ENCODE measurements around the gene TNIK. TPM values are rescaled to one million over a fixed set of nuclear protein-coding genes. Genes with fewer than 3 reads are reported as not detected.

Gene TNIK
- polyA plus RNA-seq, 1 donor = 32.3 TPM

DNA sequence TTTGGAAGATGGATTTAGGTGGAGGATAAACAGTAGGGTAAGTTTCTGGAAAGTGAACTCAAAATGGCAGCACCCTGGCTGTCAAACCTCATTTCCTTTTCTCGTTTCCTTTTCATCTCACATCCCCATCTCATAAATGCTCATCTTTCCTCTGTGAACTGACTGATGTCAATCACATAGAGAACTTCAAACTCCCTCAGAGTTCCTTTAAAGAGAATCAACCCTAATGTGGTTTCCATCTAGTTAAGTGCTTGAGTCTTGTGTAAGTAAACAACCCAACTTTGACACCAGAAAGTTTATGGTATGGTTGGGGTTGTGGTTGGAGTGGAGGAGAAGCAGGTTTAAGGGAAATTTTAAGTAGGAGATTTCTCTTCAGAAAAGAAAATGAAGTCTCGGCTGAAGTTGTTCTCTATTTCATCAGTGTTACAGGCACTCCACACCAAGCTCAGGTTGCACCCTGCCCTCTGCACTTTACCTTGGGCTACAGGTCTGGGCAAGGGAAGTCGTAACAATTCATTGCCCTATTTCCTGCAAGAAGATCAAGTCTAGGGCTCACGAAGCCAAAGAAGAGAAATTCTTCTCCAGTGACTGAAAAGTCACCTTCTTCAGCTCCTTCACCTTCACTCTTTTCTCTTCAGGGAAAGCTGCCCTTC, 34.4 kb upstream of the TNIK start:
- WGBS (ENCODE audit: insufficient coverage, low lambda C conversion rate) = 88% methylated on average over 1 of the region's 4 CpGs
- Histone ChIP-seq H3K9me3 (ENCODE audit: control insufficient read depth, low read depth, low read length) (no peaks in the 10 kb centered on the region), H3K4me1 (ENCODE audit: control insufficient read depth, insufficient read depth, low read length) (no peaks in the 10 kb centered on the region), H3K4me3 (ENCODE audit: low read length) (no peak overlapping the region), H3K27me3 (ENCODE audit: control insufficient read depth, insufficient read depth, low read length) (no peaks in the 10 kb centered on the region), H3K27ac (ENCODE audit: low read length) (no peak overlapping the region), H3K36me3 (ENCODE audit: control insufficient read depth, insufficient read depth, low read length) (no peaks in the 10 kb centered on the region)
- peak; percentile 14 to 48 for DNase-seq

DNA sequence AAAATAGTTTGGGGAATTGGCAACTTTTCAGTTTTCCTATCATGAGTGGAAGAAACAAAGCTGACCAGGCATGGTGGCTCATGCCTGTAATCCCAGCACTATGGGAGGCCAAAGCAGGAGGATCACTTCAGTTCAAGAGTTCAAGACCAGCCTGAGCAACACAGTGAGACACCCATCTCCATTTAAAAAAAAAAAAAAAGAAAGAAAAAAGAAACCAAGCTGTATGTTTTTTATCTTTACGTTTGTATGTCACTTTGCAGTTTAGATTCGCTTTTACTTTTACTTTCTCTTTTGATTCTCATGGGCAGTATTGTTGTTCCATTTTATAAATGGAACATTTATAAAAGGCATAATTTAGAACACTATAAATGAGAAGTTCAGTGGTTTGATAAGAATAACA, 31.2 kb upstream of the TNIK start:
- H3K4me1 ChIP-seq (ENCODE audit: control insufficient read depth, insufficient read depth, low read length) = no peaks in the 10 kb centered on the region
- no peaks in the 10 kb centered on the region for H3K36me3 ChIP-seq (ENCODE audit: control insufficient read depth, insufficient read depth, low read length)
- DNase-seq = no peak
- H3K9me3 ChIP-seq (ENCODE audit: control insufficient read depth, low read depth, low read length) = no peaks in the 10 kb centered on the region
- no peaks in the 10 kb centered on the region for H3K27me3 ChIP-seq (ENCODE audit: control insufficient read depth, insufficient read depth, low read length)
- no peak overlapping the region for H3K4me3 ChIP-seq (ENCODE audit: low read length)
- H3K27ac ChIP-seq (ENCODE audit: low read length) = no peak overlapping the region
- WGBS (ENCODE audit: insufficient coverage, low lambda C conversion rate) = 56% methylated on average over 2 of the region's 2 CpGs

- no peaks in the 10 kb centered on the region for H3K27me3 ChIP-seq (ENCODE audit: control insufficient read depth, insufficient read depth, low read length)
- no CpG with 5 or more reads among the region's 3 CpGs for WGBS (ENCODE audit: insufficient coverage, low lambda C conversion rate)
- H3K4me1 ChIP-seq (ENCODE audit: control insufficient read depth, insufficient read depth, low read length) = no peaks in the 10 kb centered on the region
- no peak overlapping the region for H3K4me3 ChIP-seq (ENCODE audit: low read length)
- no peak overlapping the region for H3K27ac ChIP-seq (ENCODE audit: low read length)
- no peaks in the 10 kb centered on the region for H3K9me3 ChIP-seq (ENCODE audit: control insufficient read depth, low read depth, low read length)
- no peak for DNase-seq
- H3K36me3 ChIP-seq (ENCODE audit: control insufficient read depth, insufficient read depth, low read length) = no peaks in the 10 kb centered on the region
Measured at GRCh38 chr3:171490901-171491300, 30.7 kb upstream of the TNIK start.

DNA sequence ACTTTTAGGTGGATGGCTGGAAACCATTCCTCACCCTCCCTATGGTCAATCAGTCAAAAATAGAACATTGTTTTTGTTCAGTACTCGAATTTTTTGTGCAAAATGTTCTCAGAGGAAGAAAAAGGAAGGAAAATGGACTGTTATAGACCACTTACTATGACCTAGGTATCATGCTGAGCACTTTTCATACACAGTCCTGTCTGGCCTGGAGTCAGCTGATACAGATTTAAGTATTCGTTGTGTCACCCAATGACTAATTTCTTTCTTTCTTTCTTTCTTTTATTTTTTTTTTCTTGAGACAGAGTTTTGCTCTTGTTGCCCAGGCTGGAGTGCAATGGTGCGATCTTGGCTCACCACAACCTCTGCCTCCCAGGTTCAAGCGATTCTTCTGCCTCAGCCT, 29.1 kb upstream of the TNIK start:
- Histone ChIP-seq H3K27ac (ENCODE audit: low read length) (no peak overlapping the region), H3K27me3 (ENCODE audit: control insufficient read depth, insufficient read depth, low read length) (no peaks in the 10 kb centered on the region), H3K9me3 (ENCODE audit: control insufficient read depth, low read depth, low read length) (no peaks in the 10 kb centered on the region), H3K4me1 (ENCODE audit: control insufficient read depth, insufficient read depth, low read length) (no peaks in the 10 kb centered on the region), H3K4me3 (ENCODE audit: low read length) (no peak overlapping the region), H3K36me3 (ENCODE audit: control insufficient read depth, insufficient read depth, low read length) (no peaks in the 10 kb centered on the region)
- 100% methylated on average over 1 of the region's 4 CpGs for WGBS (ENCODE audit: insufficient coverage, low lambda C conversion rate)
- no peak for DNase-seq

GRCh38 chr3:171488479-171488878, 28.3 kb upstream of the TNIK start:
- Histone ChIP-seq H3K27me3 (ENCODE audit: control insufficient read depth, insufficient read depth, low read length) (no peaks in the 10 kb centered on the region), H3K4me3 (ENCODE audit: low read length) (no peak overlapping the region), H3K9me3 (ENCODE audit: control insufficient read depth, low read depth, low read length) (no peaks in the 10 kb centered on the region), H3K4me1 (ENCODE audit: control insufficient read depth, insufficient read depth, low read length) (no peaks in the 10 kb centered on the region), H3K36me3 (ENCODE audit: control insufficient read depth, insufficient read depth, low read length) (no peaks in the 10 kb centered on the region), H3K27ac (ENCODE audit: low read length) (no peak overlapping the region)
- WGBS (ENCODE audit: insufficient coverage, low lambda C conversion rate) = no CpG with 5 or more reads among the region's 7 CpGs
- no peak for DNase-seq

- WGBS (ENCODE audit: insufficient coverage, low lambda C conversion rate) = 83% methylated on average over 2 of the region's 4 CpGs
- H3K27ac ChIP-seq (ENCODE audit: low read length) = no peak overlapping the region
- DNase-seq = no peak
Measured at GRCh38 chr3:171487382-171487781, 27.2 kb upstream of the TNIK start.

GRCh38 chr3:171485338-171485737, 25.1 kb upstream of the TNIK start:
- Histone ChIP-seq H3K36me3 (ENCODE audit: control insufficient read depth, insufficient read depth, low read length) (no peaks in the 10 kb centered on the region), H3K27me3 (ENCODE audit: control insufficient read depth, insufficient read depth, low read length) (no peaks in the 10 kb centered on the region)
- no peak for DNase-seq

More at GRCh38 chr3:171487382-171487781, 27.2 kb upstream of the TNIK start:
- Histone ChIP-seq H3K4me3 (ENCODE audit: low read length) (no peak overlapping the region), H3K36me3 (ENCODE audit: control insufficient read depth, insufficient read depth, low read length) (no peaks in the 10 kb centered on the region), H3K27me3 (ENCODE audit: control insufficient read depth, insufficient read depth, low read length) (no peaks in the 10 kb centered on the region), H3K9me3 (ENCODE audit: control insufficient read depth, low read depth, low read length) (no peaks in the 10 kb centered on the region), H3K4me1 (ENCODE audit: control insufficient read depth, insufficient read depth, low read length) (no peaks in the 10 kb centered on the region)

DNA sequence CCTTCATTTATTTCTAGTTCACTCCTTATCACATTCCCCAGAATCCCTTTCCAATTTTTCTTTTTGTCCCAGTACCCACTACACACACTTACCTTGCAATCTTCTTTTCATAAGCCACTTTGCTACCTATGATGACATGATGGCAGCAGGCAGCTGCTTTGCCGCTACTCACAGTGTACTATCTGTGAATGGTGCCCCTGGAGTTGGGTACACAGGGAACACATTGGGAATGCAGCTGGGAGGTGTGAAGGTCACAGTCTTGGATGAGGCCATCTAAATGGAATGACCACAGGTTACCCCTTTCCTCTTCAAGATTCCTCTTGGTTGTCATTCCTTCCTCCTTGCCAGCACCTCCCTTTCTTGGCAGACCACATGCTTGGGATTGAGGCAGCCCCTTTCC, 20.8 kb upstream of the TNIK start:
- Histone ChIP-seq H3K4me1 (ENCODE audit: control insufficient read depth, insufficient read depth, low read length) (no peaks in the 10 kb centered on the region), H3K27ac (ENCODE audit: low read length) (no peak overlapping the region), H3K4me3 (ENCODE audit: low read length) (no peak overlapping the region), H3K9me3 (ENCODE audit: control insufficient read depth, low read depth, low read length) (no peaks in the 10 kb centered on the region), H3K27me3 (ENCODE audit: control insufficient read depth, insufficient read depth, low read length) (no peaks in the 10 kb centered on the region), H3K36me3 (ENCODE audit: control insufficient read depth, insufficient read depth, low read length) (no peaks in the 10 kb centered on the region)
- no peak for DNase-seq
- WGBS (ENCODE audit: insufficient coverage, low lambda C conversion rate) = no CpG with 5 or more reads among the region's 1 CpG

More at GRCh38 chr3:171485338-171485737, 25.1 kb upstream of the TNIK start:
- no peak overlapping the region for H3K27ac ChIP-seq (ENCODE audit: low read length)
- no peak overlapping the region for H3K4me3 ChIP-seq (ENCODE audit: low read length)
- no peaks in the 10 kb centered on the region for H3K9me3 ChIP-seq (ENCODE audit: control insufficient read depth, low read depth, low read length)
- no peaks in the 10 kb centered on the region for H3K4me1 ChIP-seq (ENCODE audit: control insufficient read depth, insufficient read depth, low read length)

GRCh38 chr3:171480526-171480925, 20.3 kb upstream of the TNIK start:
- H3K4me3 ChIP-seq (ENCODE audit: low read length) = no peak overlapping the region
- no CpG with 5 or more reads among the region's 1 CpG for WGBS (ENCODE audit: insufficient coverage, low lambda C conversion rate)

GRCh38 chr3:171476532-171477102, 16.4 kb upstream of the TNIK start:
- H3K4me1 ChIP-seq (ENCODE audit: control insufficient read depth, insufficient read depth, low read length) = no peaks in the 10 kb centered on the region
- no peaks in the 10 kb centered on the region for H3K36me3 ChIP-seq (ENCODE audit: control insufficient read depth, insufficient read depth, low read length)
- no peaks in the 10 kb centered on the region for H3K9me3 ChIP-seq (ENCODE audit: control insufficient read depth, low read depth, low read length)
- H3K27me3 ChIP-seq (ENCODE audit: control insufficient read depth, insufficient read depth, low read length) = no peaks in the 10 kb centered on the region
- no peak for DNase-seq
- H3K4me3 ChIP-seq (ENCODE audit: low read length) = no peak overlapping the region
- H3K27ac ChIP-seq (ENCODE audit: low read length) = no peak overlapping the region

More at GRCh38 chr3:171480526-171480925, 20.3 kb upstream of the TNIK start:
- Histone ChIP-seq H3K36me3 (ENCODE audit: control insufficient read depth, insufficient read depth, low read length) (no peaks in the 10 kb centered on the region), H3K27me3 (ENCODE audit: control insufficient read depth, insufficient read depth, low read length) (no peaks in the 10 kb centered on the region), H3K9me3 (ENCODE audit: control insufficient read depth, low read depth, low read length) (no peaks in the 10 kb centered on the region), H3K27ac (ENCODE audit: low read length) (no peak overlapping the region), H3K4me1 (ENCODE audit: control insufficient read depth, insufficient read depth, low read length) (no peaks in the 10 kb centered on the region)
- DNase-seq = no peak

DNA sequence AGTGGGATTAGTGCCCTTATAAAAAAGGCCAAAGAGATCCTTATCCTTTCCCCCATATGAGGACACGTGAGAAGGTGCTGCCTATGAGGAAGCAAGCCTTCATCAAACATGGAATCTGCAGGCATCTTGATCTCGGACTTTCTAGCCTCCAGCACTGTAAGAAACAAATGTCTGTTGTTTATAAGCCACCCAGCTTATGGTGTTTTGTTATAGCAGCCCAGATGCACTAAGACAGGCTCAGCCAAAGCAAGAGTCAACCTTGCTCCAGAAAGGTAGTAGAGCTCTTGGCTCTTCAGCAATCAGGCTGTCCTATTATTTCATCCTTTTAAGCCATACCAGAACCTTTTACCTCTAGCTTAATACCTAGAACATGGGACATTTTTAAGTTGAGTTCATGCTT, 12.3 kb upstream of the TNIK start:
- Histone ChIP-seq H3K27me3 (ENCODE audit: control insufficient read depth, insufficient read depth, low read length) (no peaks in the 10 kb centered on the region), H3K9me3 (ENCODE audit: control insufficient read depth, low read depth, low read length) (no peaks in the 10 kb centered on the region), H3K27ac (ENCODE audit: low read length) (no peak overlapping the region), H3K4me3 (ENCODE audit: low read length) (no peak overlapping the region), H3K36me3 (ENCODE audit: control insufficient read depth, insufficient read depth, low read length) (no peaks in the 10 kb centered on the region), H3K4me1 (ENCODE audit: control insufficient read depth, insufficient read depth, low read length) (peaks cover 8% of the 10 kb centered on the region)
- WGBS (ENCODE audit: insufficient coverage, low lambda C conversion rate) = no CpG with 5 or more reads among the region's 2 CpGs
- no peak for DNase-seq

All from large intestine (tissue), 3 donors.